Mucosa of rectum (tissue), 2 donors: ENCODE measurements around the gene PIP5KL1.

Experiments
- H3K27ac ChIP-seq, 2 donors: one replicate each; pipeline ENCODE4 v1.7.0; 2013; ENCODE audit warnings: inconsistent platforms in 2 of 2, low read depth in 2 of 2, low read length in 2 of 2
- H3K27me3 ChIP-seq, 2 donors: one replicate each; pipeline ENCODE4 v1.7.0; 2013; ENCODE audit warnings: low read length in 2 of 2; ENCODE audit not compliant: control insufficient read depth in 2 of 2, insufficient read depth in 2 of 2
- H3K36me3 ChIP-seq, 2 donors: one replicate each; pipeline ENCODE4 v1.7.0; 2013; ENCODE audit warnings: low read length in 2 of 2; ENCODE audit not compliant: control insufficient read depth in 2 of 2, insufficient read depth in 2 of 2
- H3K4me1 ChIP-seq, 2 donors: one replicate each; pipeline ENCODE4 v1.7.0; 2013; ENCODE audit warnings: low read length in 2 of 2, mild to moderate bottlenecking in 1 of 2; ENCODE audit not compliant: control insufficient read depth in 2 of 2, insufficient read depth in 2 of 2
- H3K4me3 ChIP-seq, 2 donors: one replicate each; pipeline ENCODE4 v1.7.0; 2013; ENCODE audit warnings: low read length in 2 of 2
- H3K9ac ChIP-seq, 2 donors: one replicate each; pipeline ENCODE4 v1.7.0; 2013; ENCODE audit warnings: low read length in 2 of 2, low read depth in 1 of 2, mild to moderate bottlenecking in 1 of 2
- H3K9me3 ChIP-seq, 2 donors: one replicate each; pipeline ENCODE4 v1.7.0; 2013; ENCODE audit warnings: low read length in 2 of 2; ENCODE audit not compliant: control insufficient read depth in 2 of 2
- donor health status: healthy.
- donor health status: Normal muscosa, but diverticular disease.

PIP5KL1 gene

GRCh38 chr9:127905004-127905728 is 25.4 kb downstream of the PIP5KL1 start:
- Histone ChIP-seq H3K4me3 (peak overlapping the region; percentile 73 to 78), H3K9me3 (no peaks in the 10 kb centered on the region), H3K4me1 (peaks cover 38 to 57% of the 10 kb centered on the region in 2 donors), H3K36me3 (peaks cover 3 to 4% of the 10 kb centered on the region in 2 donors), H3K9ac (peak overlapping the region; percentile 79 to 99), H3K27me3 (no peaks in the 10 kb centered on the region), H3K27ac (peak overlapping the region; percentile 96 to 98)

DNA sequence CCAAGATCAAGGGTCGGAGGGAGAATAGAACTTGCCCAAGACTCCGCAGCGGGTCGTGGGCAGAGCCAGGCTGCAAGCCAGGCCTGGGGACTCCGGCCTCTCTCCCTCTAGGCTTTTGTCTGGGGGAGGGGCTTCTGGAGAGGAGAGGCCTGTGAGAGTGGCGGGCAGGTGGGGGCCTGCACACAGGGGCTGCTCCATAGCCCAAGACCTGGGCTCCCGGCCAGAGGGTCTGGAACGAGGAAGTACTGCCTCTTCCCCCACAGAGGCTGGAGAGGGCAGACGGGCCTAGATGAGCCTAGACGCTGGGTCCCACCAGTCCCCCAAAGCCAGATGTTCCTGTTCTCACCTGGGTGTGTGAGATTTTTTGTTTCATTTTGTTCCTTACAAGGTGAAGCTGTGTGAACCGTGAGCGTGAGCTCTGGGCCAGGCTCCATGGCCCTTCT is 26.0 kb downstream of the PIP5KL1 start:
- no peaks in the 10 kb centered on the region for H3K9me3 ChIP-seq
- peak overlapping the region; percentile 96 to 98 for H3K27ac ChIP-seq
- H3K4me3 ChIP-seq = peak overlapping the region; percentile 73 to 78
- peaks cover 44 to 60% of the 10 kb centered on the region in 2 donors for H3K4me1 ChIP-seq
- H3K27me3 ChIP-seq = no peaks in the 10 kb centered on the region
- H3K36me3 ChIP-seq = peaks cover 1 to 3% of the 10 kb centered on the region in 2 donors
- H3K9ac ChIP-seq = peak overlapping the region; percentile 79 to 99

DNA sequence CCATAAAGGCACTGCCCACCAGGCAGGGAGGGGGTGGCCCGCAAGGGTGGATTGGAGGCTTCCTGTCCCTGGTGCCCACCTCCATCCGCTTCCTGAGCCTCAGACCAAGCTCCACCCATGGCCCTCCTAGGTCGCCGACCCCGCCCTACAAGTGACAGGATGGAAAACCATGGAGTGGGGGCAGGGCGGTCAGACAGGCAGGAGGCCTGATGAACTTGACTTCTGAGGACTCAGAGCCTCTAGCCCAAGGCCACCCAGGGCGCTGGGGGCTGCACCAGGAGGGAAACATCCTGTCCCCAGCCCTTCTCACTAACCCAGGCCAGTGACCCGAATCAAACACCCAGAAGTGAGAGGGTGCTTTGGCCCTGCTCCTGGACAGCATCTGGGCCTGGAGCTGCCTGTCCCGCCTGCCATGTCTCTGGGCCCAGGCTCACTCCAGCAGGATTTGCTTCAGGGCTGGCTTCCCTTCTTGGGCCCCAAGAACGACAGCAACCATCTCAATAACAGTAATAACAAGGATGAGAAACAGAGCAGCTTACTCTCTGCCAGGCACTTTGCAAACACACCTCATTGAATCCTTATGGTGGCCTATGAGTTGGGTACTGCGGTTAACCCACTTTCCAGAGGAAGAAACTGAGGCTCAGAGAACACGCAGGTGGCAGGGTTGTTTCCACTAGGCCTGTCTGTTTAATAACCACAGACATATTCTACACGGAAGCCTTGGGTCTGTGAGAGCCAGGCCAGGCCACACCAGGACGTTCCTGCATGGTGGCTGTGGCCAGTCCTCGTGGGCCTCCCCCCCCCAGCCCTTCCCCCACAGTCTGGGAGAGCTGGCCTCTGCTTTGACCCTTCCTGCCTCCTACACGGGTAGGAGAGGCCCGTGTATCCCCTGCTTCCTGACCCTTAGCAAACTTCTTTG is 26.8 kb downstream of the PIP5KL1 start:
- Histone ChIP-seq H3K27me3 (no peaks in the 10 kb centered on the region), H3K36me3 (peaks cover 0 to 3% of the 10 kb centered on the region in 2 donors), H3K9me3 (no peaks in the 10 kb centered on the region), H3K4me1 (peaks cover 45 to 59% of the 10 kb centered on the region in 2 donors), H3K27ac (peak overlapping the region; percentile 96 to 98), H3K9ac (peak overlapping the region; percentile 79 to 99), H3K4me3 (peak overlapping the region; percentile 73 to 78)

GRCh38 chr9:127899128-127899943 is 31.2 kb downstream of the PIP5KL1 start, which contains the start of gene ST6GALNAC6:
TSS of gene ST6GALNAC6 (minus strand) at chr9:127899603. CDS start at chr9:127897981, 1,622 bp downstream.
- peaks cover 35 to 37% of the 10 kb centered on the region in 2 donors for H3K4me1 ChIP-seq
- peak within 1 kb of the TSS; percentile 68 to 82 for H3K9ac ChIP-seq
- H3K9me3 ChIP-seq = peaks cover 0 to 4% of the 10 kb centered on the region in 2 donors
- no peaks in the 10 kb centered on the region for H3K27me3 ChIP-seq
- H3K27ac ChIP-seq = peak within 1 kb of the TSS; percentile 78 to 83
- peak within 1 kb of the TSS; percentile 73 to 77 for H3K4me3 ChIP-seq
- H3K36me3 ChIP-seq = peaks cover 20 to 30% of the 10 kb centered on the region in 2 donors

DNA sequence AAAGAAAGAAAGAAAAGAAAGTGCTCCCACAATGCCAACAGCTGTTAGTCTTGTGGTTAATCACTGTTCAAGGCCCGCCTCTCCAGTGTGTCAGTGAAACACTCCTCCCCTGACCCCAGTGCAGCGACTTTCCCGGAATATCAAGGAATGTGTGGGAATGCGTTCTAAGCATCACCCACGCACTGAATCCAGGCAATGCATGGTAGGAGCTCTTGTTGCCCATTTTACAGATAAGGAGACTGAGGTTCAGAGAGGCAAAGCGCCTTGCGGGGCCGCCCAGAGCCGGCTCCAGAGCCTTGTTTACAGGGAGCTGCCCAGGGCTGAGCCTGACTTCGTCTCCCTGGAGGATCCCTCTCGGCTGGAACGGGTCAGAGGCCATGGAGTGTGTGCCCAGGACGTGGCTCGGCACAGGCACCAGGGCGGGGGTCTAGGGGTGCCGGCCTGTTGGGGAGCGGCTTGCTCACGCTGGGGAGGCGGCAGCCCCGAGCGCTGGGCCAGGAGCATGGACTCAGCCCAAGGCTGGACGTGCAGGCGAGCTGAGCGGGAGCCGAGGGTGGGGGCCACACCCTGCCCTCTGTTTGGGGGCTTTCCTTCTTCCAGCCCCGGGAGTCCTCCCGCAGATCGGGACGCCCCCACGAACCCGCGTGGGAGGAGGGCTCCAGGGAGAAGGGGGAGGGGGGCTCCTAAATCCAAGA is 32.0 kb downstream of the PIP5KL1 start:
- peak overlapping the region; percentile 67 to 77 for H3K4me3 ChIP-seq
- no peaks in the 10 kb centered on the region for H3K27me3 ChIP-seq
- H3K36me3 ChIP-seq = peaks cover 28 to 37% of the 10 kb centered on the region in 2 donors
- peak overlapping the region; percentile 78 to 83 for H3K27ac ChIP-seq
- H3K9me3 ChIP-seq = peaks cover 2 to 7% of the 10 kb centered on the region in 2 donors
- H3K4me1 ChIP-seq = peaks cover 28 to 29% of the 10 kb centered on the region in 2 donors
- peak overlapping the region; percentile 68 to 82 for H3K9ac ChIP-seq

GRCh38 chr9:127897193-127897692 is 33.3 kb downstream of the PIP5KL1 start:
- H3K27ac ChIP-seq = peak overlapping the region; percentile 52 to 68
- H3K27me3 ChIP-seq = no peaks in the 10 kb centered on the region
- no peak overlapping the region for H3K9ac ChIP-seq
- H3K4me3 ChIP-seq = peak overlapping the region in 1 of 2 donors; percentile 6
- H3K9me3 ChIP-seq = peaks cover 2 to 14% of the 10 kb centered on the region in 2 donors
- peaks cover 22 to 24% of the 10 kb centered on the region in 2 donors for H3K4me1 ChIP-seq
- H3K36me3 ChIP-seq = peaks cover 39 to 51% of the 10 kb centered on the region in 2 donors

DNA sequence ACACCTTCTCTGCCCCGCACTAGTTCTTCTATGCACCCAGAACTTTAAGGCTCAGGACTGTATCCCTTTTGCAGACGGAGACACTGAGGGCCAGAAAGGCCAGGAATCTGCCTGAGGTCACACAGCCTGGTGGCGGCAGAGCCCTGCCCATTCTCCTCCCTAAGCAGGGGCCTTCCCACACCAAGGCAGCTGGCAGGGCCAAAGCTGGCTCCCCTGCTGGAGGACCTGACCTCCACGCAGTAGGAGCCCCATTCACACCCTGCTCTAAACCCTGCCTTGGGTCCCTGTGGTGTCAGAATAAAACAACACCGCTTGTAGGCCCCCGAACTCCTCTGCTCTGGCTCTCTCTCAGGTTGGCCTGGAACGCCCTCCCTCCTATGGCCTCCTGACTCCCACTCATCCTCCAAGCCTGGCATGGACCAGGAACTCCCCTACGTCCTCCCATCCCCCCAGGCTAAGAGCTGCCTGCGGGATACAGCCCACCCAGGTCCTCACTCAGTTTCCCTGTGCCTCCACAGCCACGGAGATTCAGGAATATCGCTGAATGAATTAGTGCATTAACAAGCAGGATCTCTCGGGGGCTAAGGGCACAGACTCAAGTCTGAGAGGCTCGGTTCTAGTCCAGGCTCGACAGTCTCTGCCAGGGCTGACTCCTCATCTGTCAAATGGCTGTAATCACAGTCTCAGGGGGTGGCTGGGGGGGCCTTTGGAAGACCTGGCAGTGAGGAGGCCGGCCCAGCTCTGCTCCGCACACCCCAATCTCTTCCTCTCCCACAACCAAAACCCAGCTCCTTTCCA is 34.0 kb downstream of the PIP5KL1 start:
- peaks cover 21 to 22% of the 10 kb centered on the region in 2 donors for H3K4me1 ChIP-seq

DNA sequence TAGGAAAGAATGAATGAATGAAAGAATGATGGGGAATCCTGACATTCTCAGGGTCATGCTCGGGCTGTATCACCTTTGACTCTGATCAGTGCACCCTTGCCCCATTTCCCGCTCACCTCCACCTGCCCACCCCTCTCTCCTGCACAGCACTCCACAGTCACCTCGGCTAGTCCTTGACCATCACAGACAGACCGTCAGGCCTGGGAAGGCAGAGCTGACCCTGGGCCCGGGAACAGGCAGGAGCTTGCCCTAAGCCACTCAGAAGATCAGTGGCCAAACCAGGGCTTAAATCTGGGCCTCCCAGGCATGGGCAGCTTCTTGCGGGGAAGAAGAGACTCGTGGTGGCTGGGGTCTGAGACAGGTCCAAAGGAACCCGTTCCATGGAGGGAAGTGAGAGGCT is 34.8 kb downstream of the PIP5KL1 start:
- no peak overlapping the region for H3K4me3 ChIP-seq
- H3K27ac ChIP-seq = no peak overlapping the region
- H3K9me3 ChIP-seq = peaks cover 2 to 14% of the 10 kb centered on the region in 2 donors
- H3K36me3 ChIP-seq = peaks cover 46 to 57% of the 10 kb centered on the region in 2 donors
- H3K4me1 ChIP-seq = peaks cover 20 to 22% of the 10 kb centered on the region in 2 donors
- H3K9ac ChIP-seq = no peak overlapping the region
- no peaks in the 10 kb centered on the region for H3K27me3 ChIP-seq

More for the DNA sequence above, 34.0 kb downstream of the PIP5KL1 start:
- Histone ChIP-seq H3K36me3 (peaks cover 42 to 53% of the 10 kb centered on the region in 2 donors), H3K9me3 (peaks cover 2 to 14% of the 10 kb centered on the region in 2 donors), H3K27ac (no peak overlapping the region), H3K4me3 (no peak overlapping the region), H3K27me3 (no peaks in the 10 kb centered on the region), H3K9ac (no peak overlapping the region)
